Amniotic stem cell (primary cell): ENCODE measurements around the gene PSME1.
A peak's percentile ranks its signal among the peaks of the same experiment; 100 is the strongest.

Experiments
- DNase-seq: peaks from one replicate; lab custom pipeline; 2025; lab: John Stamatoyannopoulos, UW

Gene PSME1

DNA sequence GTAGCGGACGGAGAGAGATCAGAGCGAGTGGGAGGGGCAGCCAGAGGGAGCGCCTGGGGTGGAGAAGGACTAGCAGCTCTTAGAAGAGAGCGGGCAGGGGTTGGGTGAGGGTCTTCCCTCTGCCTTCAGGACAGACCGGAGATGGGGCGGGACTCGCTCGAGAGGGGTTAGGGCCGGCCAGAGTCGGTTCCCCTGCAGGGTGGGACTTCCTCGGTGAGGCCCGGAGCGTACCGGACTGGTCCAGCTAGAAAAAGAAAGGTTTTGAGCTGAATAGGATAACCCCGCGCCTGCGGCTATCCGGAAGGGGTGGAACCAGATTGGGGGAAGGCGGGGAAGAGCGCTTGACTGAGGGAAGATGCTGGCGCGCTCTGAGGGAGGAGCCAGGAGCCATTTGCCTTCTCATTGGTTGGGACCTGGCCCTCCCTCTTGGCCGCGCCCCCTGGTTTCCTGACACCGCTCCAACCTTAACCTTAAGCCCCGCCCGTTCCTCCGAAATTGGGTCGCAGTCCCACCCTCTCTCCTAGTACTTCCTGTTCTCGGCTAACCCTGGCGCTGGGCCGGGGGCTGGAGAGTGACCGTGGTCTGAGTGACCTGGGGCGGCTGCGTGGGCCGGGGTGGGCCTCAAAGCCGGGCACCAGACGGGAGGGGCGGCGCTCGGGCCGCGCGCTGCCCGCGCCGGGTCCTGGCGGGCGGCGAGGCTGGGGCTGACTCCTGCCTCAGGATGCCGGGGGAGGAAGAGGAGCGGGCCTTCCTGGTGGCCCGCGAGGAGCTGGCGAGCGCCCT lies 11.2 kb downstream of the PSME1 start, which contains the start of gene RNF31:
RNF31 (plus strand) TSS at position 521 of the 783 bp plus-strand sequence; CDS start at position 722, 201 bp downstream.
- DNase-seq, result peak; percentile 98

DNA sequence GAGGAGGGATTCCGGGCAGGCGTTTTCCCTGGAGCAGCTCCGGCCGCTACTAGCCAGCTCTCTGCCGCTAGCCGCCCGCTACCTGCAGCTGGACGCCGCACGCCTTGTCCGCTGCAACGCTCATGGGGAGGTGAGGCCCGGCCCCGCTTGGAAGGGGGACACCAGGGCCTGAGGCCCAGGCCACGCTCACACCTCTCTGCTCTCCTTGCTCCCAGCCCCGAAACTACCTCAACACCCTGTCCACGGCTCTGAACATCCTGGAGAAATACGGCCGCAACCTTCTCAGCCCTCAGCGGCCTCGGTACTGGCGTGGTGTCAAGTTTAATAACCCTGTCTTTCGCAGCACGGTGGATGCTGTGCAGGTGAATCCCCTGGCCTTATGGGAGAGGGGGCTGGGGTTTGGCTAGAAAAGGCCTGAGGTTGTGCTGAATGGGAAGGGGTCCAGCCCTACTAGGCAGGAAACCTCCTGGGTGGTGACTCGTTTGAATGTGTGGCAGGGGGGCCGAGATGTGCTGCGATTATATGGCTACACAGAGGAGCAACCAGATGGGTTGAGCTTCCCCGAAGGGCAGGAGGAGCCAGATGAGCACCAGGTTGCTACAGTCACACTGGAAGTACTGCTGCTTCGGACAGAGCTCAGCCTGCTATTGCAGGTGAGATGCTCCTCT lies 11.9 kb downstream of the PSME1 start:
- no peak for DNase-seq

DNA sequence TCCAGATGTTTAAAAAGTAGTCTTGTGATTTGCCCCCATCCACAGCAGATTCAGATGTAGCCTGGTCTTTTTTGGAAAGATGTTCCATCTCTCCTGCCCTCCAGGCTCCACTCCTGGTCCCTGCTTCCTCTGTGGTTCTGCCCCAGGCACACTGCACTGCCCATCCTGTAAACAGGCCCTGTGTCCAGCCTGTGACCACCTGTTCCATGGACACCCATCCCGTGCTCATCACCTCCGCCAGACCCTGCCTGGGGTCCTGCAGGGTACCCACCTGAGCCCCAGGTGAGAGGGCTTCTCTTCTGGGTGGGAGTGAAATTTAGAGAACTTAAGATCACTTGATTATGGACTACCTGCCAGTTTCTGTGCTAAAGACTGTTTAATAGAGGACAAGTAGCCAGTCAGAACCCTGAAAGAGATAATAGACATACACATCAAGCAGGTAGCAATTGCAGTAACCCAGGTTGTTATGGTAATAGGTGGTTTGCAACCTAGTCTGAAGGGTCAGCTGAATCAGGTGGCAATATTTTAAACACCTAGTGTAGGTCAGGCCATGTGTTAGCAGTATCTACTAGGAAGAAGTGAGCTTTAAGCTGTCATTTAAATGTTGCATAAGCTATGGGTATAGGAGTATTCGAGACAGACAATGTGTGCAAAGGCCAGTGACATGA lies 13.4 kb downstream of the PSME1 start:
- no peak for DNase-seq

DNA sequence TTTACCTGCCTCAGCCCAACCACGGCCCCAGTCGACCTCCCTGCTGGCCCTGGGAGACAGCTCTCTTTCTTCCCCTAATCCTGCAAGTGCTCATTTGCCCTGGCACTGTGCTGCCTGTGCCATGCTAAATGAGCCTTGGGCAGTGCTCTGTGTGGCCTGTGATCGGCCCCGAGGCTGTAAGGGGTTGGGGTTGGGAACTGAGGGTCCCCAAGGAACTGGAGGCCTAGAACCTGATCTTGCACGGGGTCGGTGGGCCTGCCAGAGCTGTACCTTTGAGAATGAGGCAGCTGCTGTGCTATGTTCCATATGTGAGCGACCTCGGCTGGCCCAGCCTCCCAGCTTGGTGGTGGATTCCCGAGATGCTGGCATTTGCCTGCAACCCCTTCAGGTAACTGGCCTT lies 14.1 kb downstream of the PSME1 start:
- no peak for DNase-seq

DNA sequence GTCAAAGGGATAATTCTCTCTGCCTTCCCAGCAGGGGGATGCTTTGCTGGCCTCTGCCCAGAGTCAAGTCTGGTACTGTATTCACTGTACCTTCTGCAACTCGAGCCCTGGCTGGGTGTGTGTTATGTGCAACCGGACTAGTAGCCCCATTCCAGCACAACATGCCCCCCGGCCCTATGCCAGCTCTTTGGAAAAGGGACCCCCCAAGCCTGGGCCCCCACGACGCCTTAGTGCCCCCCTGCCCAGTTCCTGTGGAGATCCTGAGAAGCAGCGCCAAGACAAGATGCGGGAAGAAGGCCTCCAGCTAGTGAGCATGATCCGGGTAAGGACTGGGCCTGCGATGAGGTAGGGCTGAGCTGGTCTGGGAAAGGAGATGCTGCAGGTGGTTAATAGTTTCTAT lies 14.6 kb downstream of the PSME1 start:
- DNase-seq, result no peak

DNA sequence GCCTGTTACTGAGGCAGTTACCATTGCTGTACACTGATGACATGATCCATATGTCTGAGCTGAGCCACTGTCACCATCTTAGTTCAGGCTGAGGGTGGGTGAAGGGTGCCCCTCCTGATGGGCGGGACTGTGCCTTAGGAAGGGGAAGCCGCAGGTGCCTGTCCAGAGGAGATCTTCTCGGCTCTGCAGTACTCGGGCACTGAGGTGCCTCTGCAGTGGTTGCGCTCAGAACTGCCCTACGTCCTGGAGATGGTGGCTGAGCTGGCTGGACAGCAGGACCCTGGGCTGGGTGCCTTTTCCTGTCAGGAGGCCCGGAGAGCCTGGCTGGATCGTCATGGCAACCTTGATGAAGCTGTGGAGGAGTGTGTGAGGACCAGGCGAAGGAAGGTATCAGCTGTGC lies 15.0 kb downstream of the PSME1 start:
- no peak for DNase-seq

DNA sequence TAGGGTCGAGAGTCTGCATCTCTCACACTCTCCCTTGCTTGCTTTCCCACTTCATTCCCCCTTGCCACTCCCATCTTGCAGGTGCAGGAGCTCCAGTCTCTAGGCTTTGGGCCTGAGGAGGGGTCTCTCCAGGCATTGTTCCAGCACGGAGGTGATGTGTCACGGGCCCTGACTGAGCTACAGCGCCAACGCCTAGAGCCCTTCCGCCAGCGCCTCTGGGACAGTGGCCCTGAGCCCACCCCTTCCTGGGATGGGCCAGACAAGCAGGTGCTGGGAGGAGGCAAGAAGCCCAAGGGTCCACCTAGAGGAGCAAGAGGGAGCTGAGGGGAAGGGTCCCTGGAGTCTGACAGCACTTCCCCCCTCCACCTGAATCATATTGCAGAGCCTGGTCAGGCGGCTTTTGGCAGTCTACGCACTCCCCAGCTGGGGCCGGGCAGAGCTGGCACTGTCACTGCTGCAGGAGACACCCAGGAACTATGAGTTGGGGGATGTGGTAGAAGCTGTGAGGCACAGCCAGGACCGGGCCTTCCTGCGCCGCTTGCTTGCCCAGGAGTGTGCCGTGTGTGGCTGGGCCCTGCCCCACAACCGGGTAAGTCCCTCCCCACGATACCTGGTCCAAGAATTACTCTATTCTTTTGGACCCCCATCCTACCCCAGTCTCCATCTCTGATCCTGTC lies 15.5 kb downstream of the PSME1 start:
- DNase-seq, result no peak

DNA sequence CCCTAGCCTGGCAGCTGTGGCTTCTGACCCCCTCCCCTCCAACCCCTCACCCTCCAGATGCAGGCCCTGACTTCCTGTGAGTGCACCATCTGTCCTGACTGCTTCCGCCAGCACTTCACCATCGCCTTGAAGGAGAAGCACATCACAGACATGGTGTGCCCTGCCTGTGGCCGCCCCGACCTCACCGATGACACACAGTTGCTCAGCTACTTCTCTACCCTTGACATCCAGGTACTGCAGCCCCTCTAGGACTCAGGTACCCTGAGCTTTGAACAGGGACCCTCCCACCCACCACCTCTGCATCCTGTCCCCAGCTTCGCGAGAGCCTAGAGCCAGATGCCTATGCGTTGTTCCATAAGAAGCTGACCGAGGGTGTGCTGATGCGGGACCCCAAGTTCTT lies 19.1 kb downstream of the PSME1 start:
- no peak for DNase-seq

DNA sequence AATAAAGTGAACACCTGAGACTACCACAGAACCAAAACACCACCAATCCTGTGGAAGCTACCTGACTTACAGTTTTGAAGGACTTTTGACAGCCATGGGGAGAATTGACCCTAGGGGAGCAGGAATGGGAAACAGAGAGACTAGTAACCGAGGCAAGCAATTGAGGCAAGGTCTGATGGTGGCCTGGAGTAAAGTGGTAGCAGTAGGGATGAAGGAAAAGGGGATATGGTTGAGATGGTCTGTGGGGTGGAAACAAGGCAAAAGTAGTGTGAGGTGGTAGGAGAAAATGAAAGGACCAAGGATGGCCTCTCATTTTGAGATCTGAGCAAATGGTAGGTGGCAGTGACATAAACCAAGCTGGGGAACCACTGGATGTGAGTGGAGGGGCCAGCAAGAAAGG lies 20.8 kb downstream of the PSME1 start:
- no peak for DNase-seq

DNA sequence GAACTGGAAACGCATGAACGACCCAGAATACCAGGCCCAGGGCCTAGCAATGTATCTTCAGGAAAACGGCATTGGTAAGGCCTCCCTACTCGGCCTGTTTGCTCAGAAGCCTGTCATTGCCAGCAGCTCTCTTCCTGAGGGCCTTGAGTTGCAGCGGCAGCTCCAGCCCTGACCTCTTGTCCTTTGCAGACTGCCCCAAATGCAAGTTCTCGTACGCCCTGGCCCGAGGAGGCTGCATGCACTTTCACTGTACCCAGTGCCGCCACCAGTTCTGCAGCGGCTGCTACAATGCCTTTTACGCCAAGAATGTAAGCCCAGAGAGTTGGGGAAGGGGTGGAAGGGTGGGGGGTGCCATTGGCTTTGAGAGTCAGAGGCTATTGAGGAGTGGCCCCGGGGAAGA lies 21.3 kb downstream of the PSME1 start:
- DNase-seq, result no peak

DNA sequence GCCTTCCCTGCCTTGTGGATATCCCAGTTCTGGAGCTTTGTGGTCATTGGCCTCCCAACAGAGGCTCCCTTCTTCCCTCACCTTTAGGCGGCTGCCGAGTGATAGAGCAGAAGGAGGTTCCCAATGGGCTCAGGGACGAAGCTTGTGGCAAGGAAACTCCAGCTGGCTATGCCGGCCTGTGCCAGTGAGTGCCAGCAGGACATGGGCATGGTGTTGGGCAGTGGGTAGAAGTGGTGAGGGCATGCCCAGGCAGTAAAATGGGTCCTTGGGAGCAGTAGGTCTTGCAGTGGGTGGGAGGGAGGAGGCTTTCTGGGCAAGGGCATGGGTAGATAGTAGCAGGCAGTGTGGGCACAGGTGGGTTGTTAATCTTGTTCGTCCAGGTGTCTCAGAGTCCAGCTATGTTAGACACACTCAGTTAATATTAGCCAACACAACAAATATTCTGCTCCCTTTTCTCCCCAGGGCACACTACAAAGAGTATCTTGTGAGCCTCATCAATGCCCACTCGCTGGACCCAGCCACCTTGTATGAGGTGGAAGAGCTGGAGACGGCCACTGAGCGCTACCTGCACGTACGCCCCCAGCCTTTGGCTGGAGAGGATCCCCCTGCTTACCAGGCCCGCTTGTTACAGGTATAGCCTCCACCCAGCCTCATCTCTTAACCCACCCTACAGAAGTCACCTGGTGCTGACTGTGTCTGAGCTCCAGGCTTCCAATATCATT lies 23.9 kb downstream of the PSME1 start:
- DNase-seq, result no peak

DNA sequence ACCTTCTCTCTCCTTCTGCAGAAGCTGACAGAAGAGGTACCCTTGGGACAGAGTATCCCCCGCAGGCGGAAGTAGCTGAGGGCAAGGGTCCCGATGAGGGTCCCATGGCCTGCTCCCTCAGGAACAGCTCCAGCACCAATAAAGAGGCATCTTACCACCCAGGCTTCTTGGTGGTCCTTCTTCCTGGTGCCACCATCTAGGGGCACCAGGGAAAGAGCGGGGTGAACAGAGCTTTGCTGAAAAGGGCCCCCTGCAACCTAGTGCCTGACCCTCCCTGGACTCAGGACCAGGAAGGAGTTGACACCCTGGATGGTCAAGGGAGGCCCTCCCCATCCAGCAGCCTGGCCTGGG lies 24.5 kb downstream of the PSME1 start:
- no peak for DNase-seq

DNA sequence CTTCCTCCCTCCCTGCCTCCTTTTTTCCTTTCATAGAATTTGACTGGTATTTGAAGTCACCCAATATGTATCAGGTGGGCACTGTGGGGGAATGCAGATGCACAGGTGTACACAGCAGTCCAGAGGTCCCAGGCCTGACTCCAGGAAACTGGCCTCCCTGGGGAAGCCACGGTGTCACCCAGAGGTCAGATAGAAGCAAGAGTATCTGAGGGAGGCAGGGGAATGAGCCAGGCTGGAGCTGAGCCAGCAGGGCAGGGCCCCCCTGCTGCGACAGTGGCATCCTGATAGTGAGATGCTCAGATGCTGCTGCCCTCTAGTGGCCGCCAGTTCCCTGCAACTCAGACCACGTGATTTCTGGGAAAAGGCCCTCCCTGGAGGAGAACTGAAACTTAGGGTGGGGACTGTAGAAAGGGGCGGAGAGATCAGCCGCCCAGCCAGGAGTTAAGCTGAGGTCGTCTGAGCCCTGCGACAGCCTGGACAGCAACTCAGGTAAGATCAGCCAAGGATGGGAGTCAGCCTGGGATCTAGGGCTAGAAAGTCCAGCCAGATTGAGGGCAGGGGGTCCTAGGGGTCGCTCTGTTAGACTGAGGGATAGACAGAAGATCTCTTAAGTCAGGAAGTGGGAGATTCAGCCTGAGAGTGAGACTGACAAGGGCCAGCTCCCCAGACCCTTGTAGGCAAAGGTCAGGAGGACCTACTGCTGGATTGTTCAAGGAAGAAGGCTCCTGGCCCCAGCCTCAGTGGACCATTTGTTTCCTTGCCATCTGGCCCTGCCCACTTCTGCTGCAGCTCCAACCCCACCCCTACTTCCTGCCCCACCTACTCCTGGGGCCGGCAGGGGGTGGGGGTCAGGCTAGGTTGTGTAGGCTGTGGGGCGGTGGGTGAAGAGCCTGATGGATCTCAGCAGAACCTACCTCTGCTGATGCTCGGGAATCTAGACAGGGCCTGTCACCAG lies 25.1 kb downstream of the PSME1 start, which contains the start of gene IRF9:
IRF9 (plus strand) TSS at position 416 of the 955 bp plus-strand sequence. CDS start 880 bp downstream, outside the sequence.
- DNase-seq, result peak; percentile 92

DNA sequence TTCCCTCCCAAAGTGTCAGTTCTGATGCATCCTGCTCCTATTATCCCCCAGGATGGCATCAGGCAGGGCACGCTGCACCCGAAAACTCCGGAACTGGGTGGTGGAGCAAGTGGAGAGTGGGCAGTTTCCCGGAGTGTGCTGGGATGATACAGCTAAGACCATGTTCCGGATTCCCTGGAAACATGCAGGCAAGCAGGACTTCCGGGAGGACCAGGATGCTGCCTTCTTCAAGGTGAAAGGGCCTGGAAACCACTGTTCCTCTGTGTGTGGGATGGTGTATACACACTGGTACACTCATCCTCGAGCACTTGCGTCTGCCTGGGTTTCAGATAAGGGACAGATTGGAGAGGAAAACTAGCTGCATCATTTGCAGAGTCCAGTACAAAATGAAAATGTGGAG lies 26.1 kb downstream of the PSME1 start:
- no peak for DNase-seq

DNA sequence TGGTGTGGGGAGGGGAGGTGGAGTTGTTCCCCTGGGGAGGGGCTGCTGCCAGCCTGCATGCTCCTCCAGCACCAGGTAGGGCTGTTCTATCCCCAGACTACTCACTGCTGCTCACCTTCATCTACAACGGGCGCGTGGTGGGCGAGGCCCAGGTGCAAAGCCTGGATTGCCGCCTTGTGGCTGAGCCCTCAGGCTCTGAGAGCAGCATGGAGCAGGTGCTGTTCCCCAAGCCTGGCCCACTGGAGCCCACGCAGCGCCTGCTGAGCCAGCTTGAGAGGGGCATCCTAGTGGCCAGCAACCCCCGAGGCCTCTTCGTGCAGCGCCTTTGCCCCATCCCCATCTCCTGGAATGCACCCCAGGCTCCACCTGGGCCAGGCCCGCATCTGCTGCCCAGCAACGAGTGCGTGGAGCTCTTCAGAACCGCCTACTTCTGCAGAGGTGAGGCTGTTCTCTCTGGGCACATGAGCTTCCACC lies 28.6 kb downstream of the PSME1 start:
- no peak for DNase-seq

DNA sequence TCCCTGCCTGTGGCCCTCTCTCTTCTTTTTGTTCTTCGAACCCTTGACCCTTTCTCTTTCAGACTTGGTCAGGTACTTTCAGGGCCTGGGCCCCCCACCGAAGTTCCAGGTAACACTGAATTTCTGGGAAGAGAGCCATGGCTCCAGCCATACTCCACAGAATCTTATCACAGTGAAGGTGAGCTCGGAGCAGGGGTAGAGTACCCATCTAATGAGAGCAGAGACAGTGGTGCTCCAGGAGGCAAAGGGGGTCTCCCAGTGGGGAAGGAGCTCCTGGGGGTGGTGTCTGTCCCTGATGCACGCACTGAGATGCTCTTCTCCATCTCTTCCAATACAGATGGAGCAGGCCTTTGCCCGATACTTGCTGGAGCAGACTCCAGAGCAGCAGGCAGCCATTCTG lies 29.8 kb downstream of the PSME1 start:
- no peak for DNase-seq

DNA sequence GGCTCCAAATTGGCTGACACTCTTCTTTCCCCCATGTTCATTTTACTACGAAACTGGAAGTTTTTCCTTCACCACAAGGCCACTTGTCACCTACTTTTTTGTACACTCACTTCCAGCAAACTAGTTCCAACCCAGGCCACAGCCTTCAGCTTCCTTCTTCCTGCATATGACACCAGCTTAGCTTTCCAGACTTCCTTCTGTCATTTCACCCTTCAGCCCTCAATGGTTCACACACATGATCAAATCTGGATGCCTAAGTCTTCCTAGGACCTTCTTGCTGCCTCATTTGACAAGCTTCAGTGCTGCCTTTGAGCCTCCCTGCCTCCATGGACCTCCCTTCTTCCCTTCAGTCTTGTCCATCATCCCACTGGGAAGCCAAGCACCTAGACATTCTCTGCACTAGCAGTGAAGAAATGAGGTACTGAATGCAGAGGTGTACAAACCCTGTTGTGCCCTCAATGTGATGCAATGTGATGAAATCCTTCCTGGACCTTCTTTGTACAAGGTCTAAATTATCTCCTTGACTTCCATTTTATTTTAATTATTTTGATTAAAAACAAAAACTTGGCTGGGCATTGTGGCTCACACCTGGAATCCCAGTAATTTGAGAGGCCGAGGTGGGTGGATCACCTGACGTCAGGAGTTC lies 31.6 kb downstream of the PSME1 start:
- no peak for DNase-seq

DNA sequence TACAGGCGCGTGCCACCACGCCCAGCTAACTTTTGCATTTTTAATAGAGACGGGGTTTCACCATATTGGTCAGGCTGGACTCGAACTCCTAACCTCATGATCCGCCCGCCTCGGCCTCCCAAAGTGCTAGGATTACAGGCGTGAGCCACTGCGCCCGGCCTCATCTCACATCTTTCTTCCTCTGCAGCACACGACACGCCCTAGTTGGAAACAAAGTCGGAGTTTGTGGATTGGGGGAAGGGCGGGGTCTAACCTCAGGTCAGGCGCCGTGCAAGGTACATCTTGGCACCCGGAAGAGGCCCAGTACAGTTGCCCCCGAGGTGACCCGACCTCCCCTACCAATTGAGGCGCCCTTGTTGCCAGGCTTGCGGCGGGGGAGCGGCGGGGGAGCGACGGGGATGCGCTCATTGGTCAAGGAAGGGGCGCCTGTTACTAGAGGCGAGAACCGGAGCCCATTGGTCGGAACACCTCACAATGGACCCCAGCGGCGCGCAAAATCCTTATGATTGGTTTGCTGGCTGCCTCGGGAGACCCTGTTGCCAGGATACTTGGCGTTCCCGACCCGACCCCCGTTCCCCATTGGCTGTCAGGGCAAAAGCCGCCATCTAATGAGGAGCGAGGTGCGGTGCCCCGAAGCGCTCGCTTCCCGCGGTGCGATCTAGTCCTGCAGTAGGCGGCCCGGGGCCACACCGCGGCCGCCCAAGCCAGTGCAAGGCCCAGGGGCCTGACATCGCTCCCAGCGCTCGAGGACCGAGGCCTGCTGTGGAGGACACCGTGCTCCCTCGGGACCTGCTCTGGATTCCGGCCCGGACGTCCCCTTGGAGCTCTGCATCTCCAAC lies 35.6 kb downstream of the PSME1 start, which contains the start of gene REC8:
REC8 (plus strand) TSS at position 659 of the 839 bp plus-strand sequence. CDS start 473 bp downstream, outside the sequence.
- no peak for DNase-seq
